ENCODE data around the gene SIGLEC8. TPM values are rescaled to one million over a fixed set of nuclear protein-coding genes. Genes with fewer than 3 reads are reported as not detected.
"Not testable (repeated sequence)": the region's sequence is repeated elsewhere in the genome, so short reads cannot be mapped to it uniquely, and the experiment has no call there.

The SIGLEC8 gene
- not detected in 2 replicates for total RNA-seq (2014; rRNA removed; shearing (Covaris generic))
- polyA plus RNA-seq (2015; cell fraction: cytosol; rRNA removed) = not detected in 2 replicates
- not detected in 2 replicates for polyA plus RNA-seq (2015; cell fraction: nucleus; rRNA removed)

GRCh38 chr19:51458051-51458645, at the start of gene SIGLEC8:
TSS of gene SIGLEC8 (minus strand) at chr19:51458454. CDS start at chr19:51458387, 67 bp downstream.
- in situ Hi-C loops (cut with HindIII; ENCODE audit: low pct_unique_long_range_greater_than_20kb, low sequenced_read_pairs) = no loop called here
- DNase-seq (ENCODE audit: low read depth, low spot score) = no peak

GRCh38 chr19:51507640-51508058, 49.4 kb upstream of the SIGLEC8 start:
- in situ Hi-C loops (cut with HindIII; ENCODE audit: low pct_unique_long_range_greater_than_20kb, low sequenced_read_pairs) = no loop called here
- no peak for DNase-seq (ENCODE audit: low read depth, low spot score)

DNA sequence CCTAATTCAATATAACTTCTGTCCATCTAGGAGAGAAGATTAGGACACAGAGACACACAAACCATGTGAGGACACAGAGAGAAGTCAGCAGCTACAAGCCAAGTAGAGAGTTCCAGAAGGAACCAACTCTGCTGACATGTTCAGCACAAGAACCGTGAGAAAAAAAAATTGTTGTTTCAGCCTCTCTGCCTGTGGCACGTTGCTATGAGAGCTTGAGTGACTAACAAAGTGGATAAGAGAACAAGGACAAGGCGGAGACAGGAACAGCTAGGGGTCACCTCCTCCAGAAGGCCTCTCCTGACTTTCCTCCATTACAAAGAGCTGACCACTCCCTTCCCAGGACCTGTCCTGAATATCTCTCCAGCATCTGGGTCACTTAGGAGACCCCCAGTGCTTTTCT, 48.9 kb upstream of the SIGLEC8 start:
- in situ Hi-C loops (cut with HindIII; ENCODE audit: low pct_unique_long_range_greater_than_20kb, low sequenced_read_pairs) = no loop called here
- no peak for DNase-seq (ENCODE audit: low read depth, low spot score)

GRCh38 chr19:51505904-51506303, 47.6 kb upstream of the SIGLEC8 start:
- in situ Hi-C loops (cut with HindIII; ENCODE audit: low pct_unique_long_range_greater_than_20kb, low sequenced_read_pairs) = no loop called here
- no peak for DNase-seq (ENCODE audit: low read depth, low spot score)

DNA sequence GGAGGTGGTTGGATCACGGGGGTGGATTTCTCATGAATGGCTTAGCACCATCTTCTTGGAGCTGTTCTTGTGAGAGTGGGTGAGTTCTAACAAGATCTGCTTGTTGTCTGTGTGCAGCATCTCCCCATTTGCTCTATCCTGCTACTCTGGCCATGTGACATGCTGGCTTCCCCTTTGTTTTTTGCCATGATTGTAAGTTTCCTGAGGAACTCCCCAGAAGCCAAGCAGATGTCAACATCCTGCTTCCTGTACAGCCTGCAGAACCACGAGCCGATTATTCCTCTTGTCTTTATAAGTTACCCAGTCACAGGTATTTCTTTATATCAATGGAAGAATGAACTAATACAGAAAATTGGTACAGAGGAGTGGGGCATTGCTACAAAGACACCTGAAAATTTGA, 45.6 kb upstream of the SIGLEC8 start:
- in situ Hi-C loops (cut with HindIII; ENCODE audit: low pct_unique_long_range_greater_than_20kb, low sequenced_read_pairs) = no loop called here

DNA sequence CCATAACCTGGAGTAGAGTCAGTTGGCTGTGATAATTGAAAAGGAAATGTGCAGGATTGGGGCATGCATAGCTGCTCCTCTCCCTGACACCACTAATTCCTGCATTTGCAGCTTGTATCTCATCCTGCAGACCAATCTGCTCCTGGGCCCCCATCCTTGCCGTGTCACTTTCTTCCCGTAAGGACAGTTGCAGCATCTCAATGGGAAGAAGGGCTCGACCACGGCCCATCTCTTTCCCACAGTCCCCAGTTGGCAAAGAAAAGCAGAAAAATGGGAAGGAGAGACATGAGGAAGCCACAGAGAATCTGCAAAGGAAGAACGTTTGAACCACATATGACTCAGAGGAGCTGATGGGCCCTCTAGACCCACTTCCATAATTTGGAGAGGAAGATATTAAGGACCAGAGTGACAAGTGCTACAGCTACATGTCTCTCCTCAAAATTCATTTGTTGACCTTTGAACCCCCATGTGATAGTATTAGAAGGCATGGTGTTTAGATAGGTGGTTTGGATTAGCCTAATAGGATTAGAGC, 45.1 kb upstream of the SIGLEC8 start:
- DNase-seq (ENCODE audit: low read depth, low spot score) = no peak
- in situ Hi-C loops (cut with HindIII; ENCODE audit: low pct_unique_long_range_greater_than_20kb, low sequenced_read_pairs) = no loop called here

More for the DNA sequence above, 45.6 kb upstream of the SIGLEC8 start:
- no peak for DNase-seq (ENCODE audit: low read depth, low spot score)

GRCh38 chr19:51501594-51502263, 43.5 kb upstream of the SIGLEC8 start, which contains the start of gene SIGLEC12:
TSS of gene SIGLEC12 (minus strand) at chr19:51501800. CDS start at chr19:51501733, 67 bp downstream.
- in situ Hi-C loops (cut with HindIII; ENCODE audit: low pct_unique_long_range_greater_than_20kb, low sequenced_read_pairs) = no loop called here
- DNase-seq (ENCODE audit: low read depth, low spot score) = no peak

DNA sequence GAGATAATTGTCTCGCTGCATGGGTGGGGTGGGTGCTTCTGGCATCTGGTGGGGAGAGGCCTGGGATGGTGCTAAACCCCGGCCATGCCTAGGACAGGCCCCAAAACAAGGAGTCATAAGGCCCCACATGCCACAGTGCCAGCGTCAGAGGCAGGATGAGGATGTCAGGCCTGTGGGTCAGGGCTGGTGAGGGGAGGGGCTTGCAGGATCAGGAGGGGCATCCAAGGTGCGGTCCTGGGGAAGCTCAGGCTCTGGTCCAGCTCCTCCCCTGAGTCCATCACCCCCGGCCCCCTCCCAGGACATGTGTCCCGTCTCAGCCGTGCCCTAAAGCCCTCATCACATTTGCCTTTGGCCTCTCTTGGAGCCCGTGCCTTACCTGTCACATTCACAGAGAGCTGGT, 42.7 kb upstream of the SIGLEC8 start:
- DNase-seq (ENCODE audit: low read depth, low spot score); in situ Hi-C loops (cut with HindIII; ENCODE audit: low pct_unique_long_range_greater_than_20kb, low sequenced_read_pairs): not testable (repeated sequence)

- no peak for DNase-seq (ENCODE audit: low read depth, low spot score)
- in situ Hi-C loops (cut with HindIII; ENCODE audit: low pct_unique_long_range_greater_than_20kb, low sequenced_read_pairs) = no loop called here
These were observed 39.4 kb upstream of the SIGLEC8 start for GRCh38 chr19:51497666-51498065.

DNA sequence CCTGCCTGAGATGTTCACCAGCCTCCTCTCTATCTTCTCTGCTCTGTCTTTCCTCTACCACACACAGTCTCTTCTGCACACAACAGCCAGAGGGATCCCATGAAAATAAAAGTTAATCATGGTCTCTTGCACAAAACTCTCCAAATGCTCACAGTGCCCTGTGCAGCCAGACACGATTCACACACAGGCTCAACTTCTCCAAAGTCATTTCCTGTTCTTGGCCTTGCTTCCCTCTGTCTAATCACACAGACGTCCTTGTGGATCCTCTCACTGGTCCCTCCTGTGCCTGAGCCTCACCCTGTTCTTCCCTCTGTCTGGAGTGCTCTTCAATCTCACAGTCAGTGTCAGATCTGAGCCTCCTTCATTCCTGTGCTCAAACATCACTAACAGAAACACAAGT, 35.5 kb upstream of the SIGLEC8 start:
- no peak for DNase-seq (ENCODE audit: low read depth, low spot score)
- in situ Hi-C loops (cut with HindIII; ENCODE audit: low pct_unique_long_range_greater_than_20kb, low sequenced_read_pairs) = no loop called here

- in situ Hi-C loops (cut with HindIII; ENCODE audit: low pct_unique_long_range_greater_than_20kb, low sequenced_read_pairs) = no loop called here
- no peak for DNase-seq (ENCODE audit: low read depth, low spot score)
These were observed 33.3 kb upstream of the SIGLEC8 start for GRCh38 chr19:51491586-51491985.

- DNase-seq (ENCODE audit: low read depth, low spot score) = no peak
- in situ Hi-C loops (cut with HindIII; ENCODE audit: low pct_unique_long_range_greater_than_20kb, low sequenced_read_pairs) = no loop called here
These were observed 32.4 kb upstream of the SIGLEC8 start for GRCh38 chr19:51490676-51491075.

DNA sequence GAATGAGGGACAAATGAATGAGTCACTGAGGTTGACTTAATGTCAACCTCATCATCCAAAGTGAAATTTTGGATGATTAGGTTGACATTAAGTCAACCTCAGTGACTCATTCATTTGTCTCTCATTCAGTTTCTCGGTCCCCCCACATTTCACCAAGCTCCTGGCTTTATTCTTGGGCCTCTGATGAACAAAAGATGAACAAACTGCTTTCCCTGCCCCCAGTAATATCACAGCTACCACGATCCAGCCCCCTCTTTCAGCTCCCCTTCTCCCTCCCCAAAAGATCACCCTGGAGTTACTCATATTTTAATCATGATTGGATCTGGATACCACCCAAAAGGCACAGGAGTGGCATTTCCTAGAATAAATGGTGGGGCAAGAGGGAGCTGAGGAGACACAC, 30.9 kb upstream of the SIGLEC8 start:
- in situ Hi-C loops (cut with HindIII; ENCODE audit: low pct_unique_long_range_greater_than_20kb, low sequenced_read_pairs) = no loop called here
- no peak for DNase-seq (ENCODE audit: low read depth, low spot score)

DNA sequence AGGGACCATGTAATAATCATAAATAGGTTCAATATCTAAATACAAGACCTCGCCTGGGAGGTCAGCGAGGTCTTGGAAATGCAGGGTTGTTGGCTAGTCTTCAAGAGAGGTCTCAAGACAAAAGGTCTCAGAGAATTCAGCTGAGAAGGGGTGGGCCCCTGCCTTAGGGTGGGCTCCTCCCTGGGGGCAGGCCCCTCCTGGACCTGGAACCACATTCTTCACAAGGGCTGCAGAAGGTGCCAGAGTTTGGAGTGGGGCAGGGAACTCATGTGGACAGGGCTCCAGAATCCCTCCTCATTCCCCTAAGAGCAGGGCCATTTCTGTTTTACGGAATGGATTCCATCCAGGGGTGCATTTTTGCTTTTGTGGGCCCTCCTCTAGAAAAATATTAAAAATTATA, 30.2 kb upstream of the SIGLEC8 start:
- in situ Hi-C loops (cut with HindIII; ENCODE audit: low pct_unique_long_range_greater_than_20kb, low sequenced_read_pairs) = no loop called here
- no peak for DNase-seq (ENCODE audit: low read depth, low spot score)

- in situ Hi-C loops (cut with HindIII; ENCODE audit: low pct_unique_long_range_greater_than_20kb, low sequenced_read_pairs) = no loop called here
These were observed 27.9 kb upstream of the SIGLEC8 start for GRCh38 chr19:51485960-51486660.

GRCh38 chr19:51480590-51480989, 22.3 kb upstream of the SIGLEC8 start:
- in situ Hi-C loops (cut with HindIII; ENCODE audit: low pct_unique_long_range_greater_than_20kb, low sequenced_read_pairs) = no loop called here
- DNase-seq (ENCODE audit: low read depth, low spot score) = no peak

More at GRCh38 chr19:51485960-51486660, 27.9 kb upstream of the SIGLEC8 start:
- no peak for DNase-seq (ENCODE audit: low read depth, low spot score)

- DNase-seq (ENCODE audit: low read depth, low spot score) = no peak
- in situ Hi-C loops (cut with HindIII; ENCODE audit: low pct_unique_long_range_greater_than_20kb, low sequenced_read_pairs) = no loop called here
These were observed 21.5 kb upstream of the SIGLEC8 start for GRCh38 chr19:51479531-51480331.

Data from SK-MEL-5 (cell line).